Epithelial cell of esophagus (primary cell): ENCODE measurements around the gene SLC28A1.

Experiments used
- DNase-seq: peaks from one replicate; pipeline ENCODE4 v3.0.0; 2010; ENCODE audit warnings: low read depth
- H3K4me3 ChIP-seq: 2 replicates; pipeline ENCODE4 v1.5.1; 2011; ENCODE audit warnings: mild to moderate bottlenecking, low read length, control low read depth
- CTCF ChIP-seq: IDR thresholded peaks from 2 replicates; pipeline ENCODE4 v1.5.1; 2011; ENCODE audit warnings: low read depth, mild to moderate bottlenecking, low read length, control low read depth, inconsistent platforms; ENCODE audit not compliant: insufficient read depth; ENCODE audit errors: missing control alignments

Gene SLC28A1

DNA sequence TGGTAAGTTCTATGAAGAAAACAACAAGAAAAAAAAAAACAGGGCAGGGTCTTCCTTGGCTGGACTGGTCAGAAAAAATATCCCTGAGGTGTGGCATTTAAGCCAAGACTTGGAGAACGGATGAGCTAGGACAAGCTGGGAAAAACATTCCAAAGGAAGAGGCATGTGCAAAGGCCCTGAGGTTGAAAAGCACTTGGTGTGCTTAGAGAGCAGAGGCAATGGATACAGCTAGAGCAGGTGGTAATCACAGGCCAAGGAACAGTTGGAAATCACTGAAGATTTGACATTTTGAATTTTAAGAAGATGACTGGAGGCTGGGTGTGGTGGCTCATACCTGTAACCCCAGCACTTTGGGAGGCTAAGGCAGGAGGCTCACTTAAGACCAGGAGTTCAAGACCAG, 54.3 kb downstream of the SLC28A1 start:
- no peak overlapping the region for H3K4me3 ChIP-seq
- no peak for DNase-seq
- TF ChIP-seq CTCF = no peak

DNA sequence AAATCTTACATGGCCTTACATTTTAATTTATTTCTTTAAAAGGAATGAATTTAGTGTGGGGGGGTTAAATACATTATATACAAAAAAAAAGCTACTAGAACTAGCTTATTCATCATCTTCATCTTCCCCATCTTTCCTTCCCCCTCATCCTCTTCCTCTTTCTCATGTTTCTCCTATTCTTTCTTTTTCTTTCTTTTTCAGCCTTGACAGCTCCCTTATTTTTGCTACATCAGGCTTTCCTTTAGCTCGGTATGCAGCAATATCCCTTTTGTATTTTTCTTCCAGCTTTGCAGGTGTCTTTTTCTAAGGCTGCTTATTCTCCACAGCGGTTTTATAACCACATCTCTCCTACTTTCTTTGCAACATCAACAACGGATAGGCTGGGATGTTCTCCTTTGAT, 55.9 kb downstream of the SLC28A1 start:
- DNase-seq = no peak
- no peak overlapping the region for H3K4me3 ChIP-seq
- TF ChIP-seq CTCF = no peak

GRCh38 chr15:84942456-84942855, 58.0 kb downstream of the SLC28A1 start:
- no peak for TF ChIP-seq CTCF
- no peak overlapping the region for H3K4me3 ChIP-seq
- no peak for DNase-seq

DNA sequence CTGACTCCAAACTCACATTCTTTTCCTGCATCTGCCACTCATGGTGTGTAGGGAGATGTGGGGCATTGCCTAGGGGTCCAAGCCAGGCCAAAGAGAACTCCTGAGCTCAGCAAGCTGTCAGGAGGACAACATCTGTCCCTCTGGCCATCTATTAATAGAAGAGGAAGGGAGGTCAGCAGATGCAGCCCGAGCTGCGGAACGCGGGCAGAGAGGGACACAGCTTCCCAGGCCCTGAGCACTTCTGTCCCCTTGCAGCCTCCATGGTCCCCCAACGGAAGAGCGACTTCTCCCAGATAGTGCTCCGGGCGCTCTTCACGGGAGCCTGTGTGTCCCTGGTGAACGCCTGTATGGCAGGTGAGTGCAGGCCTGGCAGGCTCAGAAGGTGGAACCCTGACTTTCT, 59.8 kb downstream of the SLC28A1 start:
- no peak for TF ChIP-seq CTCF
- no peak overlapping the region for H3K4me3 ChIP-seq
- DNase-seq = no peak

GRCh38 chr15:84944861-84945260, 60.4 kb downstream of the SLC28A1 start:
- no peak for TF ChIP-seq CTCF
- no peak overlapping the region for H3K4me3 ChIP-seq
- no peak for DNase-seq

GRCh38 chr15:84946772-84947489, 62.5 kb downstream of the SLC28A1 start:
- no peak overlapping the region for H3K4me3 ChIP-seq
- DNase-seq = no peak
- TF ChIP-seq CTCF = no peak
